Measurements from ENCODE around the gene SOD3. TPM values are rescaled to one million over a fixed set of nuclear protein-coding genes. Genes with fewer than 3 reads are reported as not detected.

Gene SOD3
- total and polyA plus RNA-seq, 2 of the 13 experiments (the other 11 are each of a cell fraction or from before 2014, with no cell fraction given), result 0.04 TPM; not detected in 1

- TF ChIP-seq FOSL1 (CRISPR knock-in tag; IDR thresholded peaks at IDR 0.05; ENCODE audit: borderline replicate concordance) (no peak), PRDM15 (CRISPR knock-in tag; IDR thresholded peaks at IDR 0.05) (no peak), PLSCR1 (CRISPR knock-in tag; IDR thresholded peaks at IDR 0.05; ENCODE audit: borderline replicate concordance) (no peak)
- H3K4me2 ChIP-seq (ENCODE audit: low read depth, low read length), result no peak overlapping the region
- H3K4me1 ChIP-seq (ENCODE audit: insufficient read depth, low read length), result no peaks in the 10 kb centered on the region
- FAIRE-seq, result no peak
- H3K9me3 ChIP-seq (ENCODE audit: low read length), result no peaks in the 10 kb centered on the region
- no peak overlapping the region for H3K27ac ChIP-seq (ENCODE audit: extremely low read length, insufficient read depth, low read length)
- CTCF ChIA-PET (ENCODE audit: low intra/inter-chr PET ratio, low total read pairs), result no interaction called here
- no peak for DNase-seq (ENCODE audit: low spot score)
- intact Hi-C loops (cut with micrococcal nuclease; ENCODE audit: unreplicated experiment) (no loop called here), in situ Hi-C loops (cut with HindIII; ENCODE audit: extremely low pct_ligation_motif_present, low pct_unique_long_range_greater_than_20kb) (no loop called here)
- no peaks in the 10 kb centered on the region for H3K36me3 ChIP-seq (replicated peaks in 1 of 2; ENCODE audit: control insufficient read depth in 1 of 2, insufficient read depth in 2 of 2, low read length in 2 of 2)
- H3K4me3 ChIP-seq (replicated peaks in 1 of 3; ENCODE audit: insufficient read depth in 1 of 3, low read depth in 2 of 3, low read length in 3 of 3), result no peak overlapping the region
- 14% methylated on average over 6 of the region's 7 CpGs for WGBS (ENCODE audit: low lambda C conversion rate)
- H2AFZ ChIP-seq (ENCODE audit: low read length), result no peak overlapping the region
- peaks cover 0 to 4% of the 10 kb centered on the region in 2 experiments; a peak in 1 of 5 replicates for H3K27me3 ChIP-seq (ENCODE audit: control insufficient read depth in 1 of 2, insufficient read depth in 2 of 2, low read length in 2 of 2)
- no peaks in the 10 kb centered on the region for H3K79me2 ChIP-seq (ENCODE audit: insufficient read depth, low read length)
- POLR2A ChIA-PET, result no interaction called here
- no TSS peak for BruUV-seq (replicated peaks)
- no peaks in the 10 kb centered on the region for H4K20me1 ChIP-seq (ENCODE audit: insufficient read depth, low read length)
- H3K9ac ChIP-seq (ENCODE audit: insufficient read depth, low read depth, low read length), result no peak overlapping the region
- no peak for ATAC-seq
These were observed 29.3 kb downstream of the SOD3 start for GRCh38 chr4:24824720-24825119.

GRCh38 chr4:24831637-24832036, 36.3 kb downstream of the SOD3 start:
- ChIA-PET POLR2A (no interaction called here), CTCF (ENCODE audit: low intra/inter-chr PET ratio, low total read pairs) (no interaction called here)
- WGBS (ENCODE audit: low lambda C conversion rate), result 22% methylated on average over 3 of the region's 3 CpGs
- ATAC-seq (no peak), DNase-seq (ENCODE audit: low spot score) (no peak), FAIRE-seq (no peak)
- H3K4me2 ChIP-seq (ENCODE audit: low read depth, low read length), result no peak overlapping the region
- H3K4me1 ChIP-seq (ENCODE audit: insufficient read depth, low read length), result no peaks in the 10 kb centered on the region
- no peaks in the 10 kb centered on the region for H4K20me1 ChIP-seq (ENCODE audit: insufficient read depth, low read length)
- peaks cover 0 to 3% of the 10 kb centered on the region in 2 experiments; a peak in 1 of 5 replicates for H3K27me3 ChIP-seq (ENCODE audit: control insufficient read depth in 1 of 2, insufficient read depth in 2 of 2, low read length in 2 of 2)
- H3K36me3 ChIP-seq (replicated peaks in 1 of 2; ENCODE audit: control insufficient read depth in 1 of 2, insufficient read depth in 2 of 2, low read length in 2 of 2), result no peaks in the 10 kb centered on the region
- intact Hi-C loops (cut with micrococcal nuclease; ENCODE audit: unreplicated experiment), result no loop called here
- no peak overlapping the region for H2AFZ ChIP-seq (ENCODE audit: low read length)
- H3K4me3 ChIP-seq (replicated peaks in 1 of 3; ENCODE audit: insufficient read depth in 1 of 3, low read depth in 2 of 3, low read length in 3 of 3), result no peak overlapping the region
- no peak overlapping the region for H3K9ac ChIP-seq (ENCODE audit: insufficient read depth, low read depth, low read length)
- in situ Hi-C loops (cut with HindIII; ENCODE audit: extremely low pct_ligation_motif_present, low pct_unique_long_range_greater_than_20kb), result no loop called here
- H3K79me2 ChIP-seq (ENCODE audit: insufficient read depth, low read length), result no peaks in the 10 kb centered on the region
- BruUV-seq (replicated peaks), result no TSS peak
- no peaks in the 10 kb centered on the region for H3K9me3 ChIP-seq (ENCODE audit: low read length)
- no peak overlapping the region for H3K27ac ChIP-seq (ENCODE audit: extremely low read length, insufficient read depth, low read length)
- TF ChIP-seq TMF1 (CRISPR knock-in tag; IDR thresholded peaks at IDR 0.05; ENCODE audit: low read depth) (no peak), ZKSCAN1 (IDR thresholded peaks at IDR 0.05; ENCODE audit: low read length) (no peak), HOXA7 (CRISPR knock-in tag; IDR thresholded peaks at IDR 0.05) (no peak), KAT8 (CRISPR knock-in tag; IDR thresholded peaks at IDR 0.05) (no peak), CCDC6 (CRISPR knock-in tag; IDR thresholded peaks at IDR 0.05) (no peak), NCOR1 (IDR thresholded peaks at IDR 0.05; ENCODE audit: borderline replicate concordance, low read length) (no peak), ZNF143 (CRISPR knock-in tag; IDR thresholded peaks at IDR 0.05) (no peak), CHCHD3 (CRISPR knock-in tag; IDR thresholded peaks at IDR 0.05) (no peak), NCOA1 (CRISPR knock-in tag; IDR thresholded peaks at IDR 0.05) (no peak), CSRNP2 (CRISPR knock-in tag; conservative IDR thresholded peaks at IDR 0.05; ENCODE audit: low read depth) (no peak), NCOA5 (CRISPR knock-in tag; IDR thresholded peaks at IDR 0.05) (no peak), ZNF83 (CRISPR knock-in tag; IDR thresholded peaks at IDR 0.05; ENCODE audit: borderline replicate concordance) (no peak)
